HepG2 (cell line): ENCODE data around the gene TK2. TPM values are rescaled to one million over a fixed set of nuclear protein-coding genes. Genes with fewer than 3 reads are reported as not detected.

Experiments
- ATAC-seq: fragments of 200-7000 bp; cut with Tn5 transposase; 3 replicates; pipeline ENCODE4 v1.9.1; 2020; ENCODE audit warnings: mild to moderate bottlenecking, moderate library complexity
- BruUV-seq: library from RNA; stranded (reverse); fragments of 400-500 nt; replicated peaks from 2 replicates; lab custom pipeline; 2021; lab: Mats Ljungman, UMichigan
- CTCF ChIA-PET: fragments of 300-600 bp; formaldehyde crosslinking; extraction: SDS; loops from one replicate; lab custom pipeline; 2021; ENCODE audit warnings: low total read pairs, inconsistent platforms, low intra/inter-chr PET ratio; lab: Yijun Ruan, JAX
- POLR2A ChIA-PET: fragments of 350-600 bp; sonication (Branson Sonifier 250); formaldehyde crosslinking; loops from one replicate; lab custom pipeline; 2020; ENCODE audit warnings: antibody characterized with exemption, inconsistent platforms; lab: Yijun Ruan, JAX
- DNase-seq: peaks from one replicate; pipeline ENCODE4 v3.0.0-alpha.2; 2015; ENCODE audit warnings: low spot score
- FAIRE-seq: peaks from 3 replicates; lab custom pipeline; 2011; peaks lifted over from hg19 to GRCh38; lab: Jason Lieb, UNC
- H2AFZ ChIP-seq: one replicate; pipeline ENCODE4 v1.6.1; 2011; ENCODE audit warnings: low read length, inconsistent platforms
- H3K27ac ChIP-seq: fragments of 300-600 bp; 3 replicates; pipeline ENCODE4 v1.8.0; 2011; ENCODE audit warnings: mixed run types, mild to moderate bottlenecking, mixed read lengths, low read length, inconsistent platforms; ENCODE audit not compliant: insufficient read depth; ENCODE audit errors: extremely low read length
- H3K27me3 ChIP-seq, 2 experiments: fragments of 200-600 bp in 1 of 2; 2 replicates in 1 of 2; 3 replicates in 1 of 2; pipeline versions ENCODE4 v1.6.0 to v1.8.0; 2011; ENCODE audit warnings: low read length in 2 of 2, mild to moderate bottlenecking in 2 of 2, moderate library complexity in 2 of 2, inconsistent platforms in 1 of 2; ENCODE audit not compliant: insufficient read depth in 2 of 2, control insufficient read depth in 1 of 2
- H3K36me3 ChIP-seq, 2 experiments: fragments of 200-600 bp in 1 of 2; replicated peaks in 1 of 2; 2 replicates in 1 of 2; 3 replicates in 1 of 2; pipeline versions ENCODE4 v1.5.1 to v1.8.0; 2011; ENCODE audit warnings: low read length in 2 of 2, inconsistent platforms in 1 of 2; ENCODE audit not compliant: insufficient read depth in 2 of 2, control insufficient read depth in 1 of 2
- H3K4me1 ChIP-seq: 2 replicates; pipeline ENCODE4 v1.5.1; 2012; ENCODE audit warnings: low read length, inconsistent platforms; ENCODE audit not compliant: insufficient read depth
- H3K4me2 ChIP-seq: 2 replicates; pipeline ENCODE4 v1.6.0; 2011; ENCODE audit warnings: low read depth, low read length, inconsistent platforms
- H3K4me3 ChIP-seq, 3 experiments: fragments of 200-600 bp in 1 of 3; sonication (generic), shearing (Covaris generic) in 1 of 3; replicated peaks in 1 of 3; 2 replicates each; pipeline ENCODE4 v1.5.1; 2011 to 2016; ENCODE audit warnings: low read length in 3 of 3, inconsistent platforms in 2 of 3, low read depth in 2 of 3, mild to moderate bottlenecking in 2 of 3, control low read depth in 1 of 3, mixed read lengths in 1 of 3; ENCODE audit not compliant: insufficient read depth in 1 of 3
- H3K79me2 ChIP-seq: one replicate; pipeline ENCODE4 v1.6.1; 2011; ENCODE audit warnings: low read length, inconsistent platforms; ENCODE audit not compliant: insufficient read depth
- H3K9ac ChIP-seq: 2 replicates; pipeline ENCODE4 v1.6.0; 2011; ENCODE audit warnings: mild to moderate bottlenecking, low read depth, low read length, inconsistent platforms; ENCODE audit not compliant: insufficient read depth
- H3K9me3 ChIP-seq: 2 replicates; pipeline ENCODE4 v1.5.1; 2012; ENCODE audit warnings: mild to moderate bottlenecking, low read length
- H4K20me1 ChIP-seq: 2 replicates; pipeline ENCODE4 v1.6.0; 2011; ENCODE audit warnings: inconsistent platforms, mild to moderate bottlenecking, low read length, moderate library complexity; ENCODE audit not compliant: insufficient read depth
- CBX5 ChIP-seq: sonication (generic); formaldehyde crosslinking; IDR thresholded peaks from 2 replicates; pipeline ENCODE4 v1.4.0; 2020; ENCODE audit warnings: missing genetic modification reagents, borderline replicate concordance
- FOSL2 ChIP-seq: sonication (generic); formaldehyde crosslinking; IDR thresholded peaks from 2 replicates; pipeline ENCODE4 v1.4.0; 2020; ENCODE audit warnings: missing genetic modification reagents
- MED8 ChIP-seq: sonication (generic); formaldehyde crosslinking; IDR thresholded peaks from 2 replicates; pipeline ENCODE4 v1.8.1; 2023; ENCODE audit warnings: mild to moderate bottlenecking, missing genetic modification reagents; ENCODE audit not compliant: insufficient replicate concordance
- MIER2 ChIP-seq: IDR thresholded peaks from 2 replicates; pipeline ENCODE4 v1.6.1; 2016; ENCODE audit warnings: missing biosample characterization, missing genetic modification reagents
- POLR2AphosphoS5 ChIP-seq: IDR thresholded peaks from 2 replicates; pipeline ENCODE4 v1.6.1; 2012; ENCODE audit warnings: low read depth, low read length
- POLR2G ChIP-seq: fragments of 200-400 bp; formaldehyde crosslinking; IDR thresholded peaks from 2 replicates; pipeline ENCODE4 v1.6.1; 2018; ENCODE audit warnings: mild to moderate bottlenecking, low read depth, low read length, moderate library complexity
- RXRA ChIP-seq: sonication (generic); formaldehyde crosslinking; IDR thresholded peaks from 2 replicates; pipeline ENCODE4 v1.5.1; 2020; ENCODE audit warnings: missing genetic modification reagents
- SRSF4 ChIP-seq: fragments of 200-400 bp; formaldehyde crosslinking; IDR thresholded peaks from one replicate; pipeline ENCODE4 v1.6.1; 2018; ENCODE audit warnings: mild to moderate bottlenecking, low read depth, low read length, moderate library complexity; ENCODE audit not compliant: poor library complexity, severe bottlenecking
- ZKSCAN5 ChIP-seq: sonication (generic); formaldehyde crosslinking; IDR thresholded peaks from 2 replicates; pipeline ENCODE4 v1.5.1; 2020; ENCODE audit warnings: mild to moderate bottlenecking, missing genetic modification reagents
- ZNF24 ChIP-seq: fragments of 450-650 bp; IDR thresholded peaks from 2 replicates; pipeline ENCODE4 v1.6.1; 2017; ENCODE audit warnings: antibody characterized with exemption, mild to moderate bottlenecking
- ZNF264 ChIP-seq: sonication (generic); formaldehyde crosslinking; IDR thresholded peaks from 2 replicates; pipeline ENCODE4 v1.4.0; 2020; ENCODE audit warnings: missing genetic modification reagents
- WGBS: methylation state at CpG from one replicate; pipeline ENCODE4 v1.1.6; 2017; ENCODE audit warnings: low lambda C conversion rate; 5-methylcytosine and 5-hydroxymethylcytosine counted together
- in situ Hi-C: cut with HindIII; loops from 2 replicates; pipeline ENCODE4 v1.10.0; 2017; ENCODE audit warnings: low pct_unique_long_range_greater_than_20kb; ENCODE audit not compliant: extremely low pct_ligation_motif_present
- intact Hi-C: fragments of 100-400 bp; cut with micrococcal nuclease; formaldehyde crosslinking; loops from one replicate; pipeline ENCODE4 v1.10.0; 2022; ENCODE audit not compliant: unreplicated experiment
- polyA plus RNA-seq, 8 experiments: library from polyadenylated mRNA; depleted of rRNA in 3 of 8; stranded (reverse) in 7 of 8; unstranded in 1 of 8; fragments of >200 nt; fragmentation: Illumina TruSeq in 4 of 8; extraction: Trizol in 4 of 8; gene quantifications; 2 replicates each; pipeline versions ENCODE4 v1.2.1 to v1.2.3, GENCODE V29; 2011 to 2016; ENCODE audit warnings: low read depth in 4 of 8, missing spikeins in 1 of 8, mixed read lengths in 1 of 8; ENCODE audit not compliant: insufficient read depth in 1 of 8
- total RNA-seq, 5 experiments: library from RNA; depleted of rRNA; stranded (reverse); fragments of >200 nt; fragmentation: Illumina TruSeq; extraction: Trizol; gene quantifications; 2 replicates each; pipeline ENCODE4 v1.2.3, GENCODE V29; 2016; ENCODE audit warnings: low read depth in 1 of 5
- TF ChIP-seq, protein P1 (sequence below), 2 experiments: fragments of 450-650 bp in 1 of 2; sonication (generic) in 1 of 2; formaldehyde crosslinking; IDR thresholded peaks; 2 replicates each; pipeline versions ENCODE4 v1.5.0 to v1.8.0; 2020 to 2022; ENCODE audit warnings: mild to moderate bottlenecking in 1 of 2, missing genetic modification reagents in 1 of 2
- TF ChIP-seq, protein P2 (sequence below): sonication (generic); formaldehyde crosslinking; IDR thresholded peaks from 2 replicates; pipeline ENCODE4 v1.8.0; 2022; ENCODE audit warnings: missing genetic modification reagents, mild to moderate bottlenecking, moderate library complexity, borderline replicate concordance

The TK2 gene
- total and polyA plus RNA-seq, 2 of the 13 experiments (the other 11 are each of a cell fraction or from before 2014, with no cell fraction given) = 18.7 to 21.0 TPM

DNA sequence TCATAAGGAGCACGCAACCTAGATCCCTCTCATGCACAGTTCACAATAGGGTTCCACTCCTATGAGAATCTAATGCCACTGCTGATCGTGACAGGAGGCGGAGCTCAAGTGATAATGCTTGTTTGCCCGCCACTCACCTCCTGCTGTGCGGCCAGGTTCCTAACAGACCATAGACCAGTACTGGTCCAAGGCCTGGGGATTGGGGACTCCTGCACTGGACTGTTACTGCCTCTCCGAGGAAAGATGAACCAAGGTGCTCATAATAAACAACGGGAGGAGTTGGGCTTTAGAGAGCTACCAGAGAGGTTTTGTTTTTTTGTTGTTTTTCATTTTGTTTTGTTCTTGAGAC lies 58.2 kb downstream of the TK2 start:
- ChIA-PET POLR2A (interaction anchor here (0.8 kb wide), 1 partner anchor 26 kb away, joined by 3 read pairs; no protein-coding TSS in a partner anchor), CTCF (no interaction called here)
- no peak overlapping the region for H3K27ac ChIP-seq

DNA sequence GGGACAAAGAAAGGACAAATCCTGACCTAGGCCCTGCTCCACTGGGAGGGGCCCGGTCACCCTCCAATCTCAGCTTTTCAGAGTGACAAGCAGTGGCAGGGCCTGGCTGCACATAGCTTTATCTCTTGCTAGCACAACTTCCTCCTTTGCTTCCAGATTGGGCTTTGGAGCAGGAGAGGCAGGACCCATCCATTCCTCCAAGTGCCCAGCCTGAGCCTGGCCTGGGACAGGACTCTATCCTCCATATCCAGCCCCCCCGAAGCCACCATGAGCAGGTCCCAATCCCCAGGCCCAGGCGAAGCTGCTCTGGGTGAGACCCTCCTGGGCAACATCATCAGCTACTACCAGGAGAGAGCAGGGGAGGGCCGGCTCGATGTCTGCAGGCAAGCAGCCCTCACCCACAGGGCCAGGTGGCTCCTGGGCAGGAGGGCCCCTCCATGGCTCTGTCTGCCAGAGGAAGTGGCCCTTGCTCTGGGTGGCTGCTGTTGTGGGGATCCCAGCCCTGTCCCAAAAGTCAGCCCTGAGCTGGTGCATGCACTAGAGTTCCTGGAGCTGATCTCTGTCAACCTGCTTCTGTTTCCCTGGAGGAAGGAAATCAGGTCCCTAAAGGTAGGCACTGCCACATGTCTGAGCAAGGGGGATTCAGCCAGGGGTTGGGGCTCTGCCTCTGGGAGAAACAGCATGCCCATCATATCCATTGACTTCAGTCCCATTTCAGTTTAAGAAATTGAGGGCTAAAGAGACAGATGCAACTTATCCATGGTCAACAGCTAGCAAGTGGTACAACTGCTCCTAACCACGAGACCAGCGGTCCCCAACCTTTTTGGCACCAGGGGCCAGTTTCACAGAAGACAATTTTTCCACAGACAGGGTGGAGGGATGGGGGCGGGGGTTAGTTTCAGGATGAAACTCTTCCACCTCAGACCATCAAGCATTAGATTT lies 58.9 kb downstream of the TK2 start:
- in situ Hi-C loops = no loop called here
- TF ChIP-seq, protein P1, sequence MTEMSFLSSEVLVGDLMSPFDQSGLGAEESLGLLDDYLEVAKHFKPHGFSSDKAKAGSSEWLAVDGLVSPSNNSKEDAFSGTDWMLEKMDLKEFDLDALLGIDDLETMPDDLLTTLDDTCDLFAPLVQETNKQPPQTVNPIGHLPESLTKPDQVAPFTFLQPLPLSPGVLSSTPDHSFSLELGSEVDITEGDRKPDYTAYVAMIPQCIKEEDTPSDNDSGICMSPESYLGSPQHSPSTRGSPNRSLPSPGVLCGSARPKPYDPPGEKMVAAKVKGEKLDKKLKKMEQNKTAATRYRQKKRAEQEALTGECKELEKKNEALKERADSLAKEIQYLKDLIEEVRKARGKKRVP (CRISPR knock-in tag; IDR thresholded peaks at IDR 0.05) = no peak
- no peak for TF ChIP-seq MED8 (CRISPR knock-in tag)
- TF ChIP-seq FOSL2 = no peak
- TF ChIP-seq RXRA (CRISPR knock-in tag) = no peak
- no peak for TF ChIP-seq SRSF4
- TF ChIP-seq POLR2AphosphoS5 = no peak
- no peak for TF ChIP-seq MIER2 (CRISPR knock-in tag)
- TF ChIP-seq ZNF264 (CRISPR knock-in tag) = no peak
- no peak for TF ChIP-seq ZNF24
- TF ChIP-seq, protein P2, sequence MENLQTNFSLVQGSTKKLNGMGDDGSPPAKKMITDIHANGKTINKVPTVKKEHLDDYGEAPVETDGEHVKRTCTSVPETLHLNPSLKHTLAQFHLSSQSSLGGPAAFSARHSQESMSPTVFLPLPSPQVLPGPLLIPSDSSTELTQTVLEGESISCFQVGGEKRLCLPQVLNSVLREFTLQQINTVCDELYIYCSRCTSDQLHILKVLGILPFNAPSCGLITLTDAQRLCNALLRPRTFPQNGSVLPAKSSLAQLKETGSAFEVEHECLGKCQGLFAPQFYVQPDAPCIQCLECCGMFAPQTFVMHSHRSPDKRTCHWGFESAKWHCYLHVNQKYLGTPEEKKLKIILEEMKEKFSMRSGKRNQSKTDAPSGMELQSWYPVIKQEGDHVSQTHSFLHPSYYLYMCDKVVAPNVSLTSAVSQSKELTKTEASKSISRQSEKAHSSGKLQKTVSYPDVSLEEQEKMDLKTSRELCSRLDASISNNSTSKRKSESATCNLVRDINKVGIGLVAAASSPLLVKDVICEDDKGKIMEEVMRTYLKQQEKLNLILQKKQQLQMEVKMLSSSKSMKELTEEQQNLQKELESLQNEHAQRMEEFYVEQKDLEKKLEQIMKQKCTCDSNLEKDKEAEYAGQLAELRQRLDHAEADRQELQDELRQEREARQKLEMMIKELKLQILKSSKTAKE (CRISPR knock-in tag) = no peak
- no peak for TF ChIP-seq CBX5

More for the DNA sequence above, 58.2 kb downstream of the TK2 start:
- no peak overlapping the region for H3K4me2 ChIP-seq
- H4K20me1 ChIP-seq = no peaks in the 10 kb centered on the region
- no peaks in the 10 kb centered on the region for H3K9me3 ChIP-seq
- DNase-seq = no peak
- no TSS peak for BruUV-seq
- intact Hi-C loops (no loop called here), in situ Hi-C loops (no loop called here)
- ATAC-seq = 0 out of 3 replicates have a peak, but pooled peaks have one; percentile 16
- H3K27me3 ChIP-seq = peaks cover 2 to 14% of the 10 kb centered on the region in 2 experiments; a peak in 1 of 5 replicates
- no peaks in the 10 kb centered on the region for H3K79me2 ChIP-seq
- H3K9ac ChIP-seq = no peak overlapping the region
- WGBS = 14% methylated on average over 7 of the region's 7 CpGs
- no peak overlapping the region for H2AFZ ChIP-seq
- no peaks in the 10 kb centered on the region; the same call in 1 of the 2 replicates for H3K4me1 ChIP-seq
- H3K36me3 ChIP-seq = no peaks in the 10 kb centered on the region
- H3K4me3 ChIP-seq = no peak overlapping the region
- no peak for TF ChIP-seq POLR2G
- TF ChIP-seq ZKSCAN5 (CRISPR knock-in tag) = 0 out of 2 replicates have a peak, but pooled peaks have one; percentile 54
- TF ChIP-seq, all 625 proteins: peak for 1
- FAIRE-seq = no peak

More for the DNA sequence above, 58.9 kb downstream of the TK2 start:
- Histone ChIP-seq H4K20me1 (no peaks in the 10 kb centered on the region), H3K4me3 (no peak overlapping the region), H3K4me1 (no peaks in the 10 kb centered on the region; the same call in 1 of the 2 replicates), H3K4me2 (no peak overlapping the region), H3K9me3 (no peaks in the 10 kb centered on the region), H2AFZ (no peak overlapping the region), H3K27ac (no peak overlapping the region), H3K36me3 (no peaks in the 10 kb centered on the region), H3K79me2 (no peaks in the 10 kb centered on the region), H3K27me3 (peaks cover 2 to 14% of the 10 kb centered on the region in 2 experiments; a peak in 1 of 5 replicates), H3K9ac (no peak overlapping the region)
- CTCF ChIA-PET = no interaction called here
- no peak for ATAC-seq
- no TSS peak for BruUV-seq
- intact Hi-C loops = no loop called here
- FAIRE-seq = peak; percentile 30
- POLR2A ChIA-PET = interaction anchor here (0.8 kb wide), 1 partner anchor 26 kb away, joined by 3 read pairs; no protein-coding TSS in a partner anchor
- DNase-seq = no peak
- WGBS = 20% methylated on average over 4 of the region's 8 CpGs
